Stimulated activated CD8-positive, alpha-beta memory T cell treated with anti-CD3 and anti-CD28 coated beads, Interleukin-12 subunit alpha, Interleukin-12 subunit beta, amount 100 ng/mL, for 24 hours (primary cell): ENCODE data around the gene CLDN5.

Source experiments
- DNase-seq: peaks from one replicate; pipeline ENCODE4 v3.0.0-alpha.2; 2020; ENCODE audit errors: extremely low read depth

Gene CLDN5

DNA sequence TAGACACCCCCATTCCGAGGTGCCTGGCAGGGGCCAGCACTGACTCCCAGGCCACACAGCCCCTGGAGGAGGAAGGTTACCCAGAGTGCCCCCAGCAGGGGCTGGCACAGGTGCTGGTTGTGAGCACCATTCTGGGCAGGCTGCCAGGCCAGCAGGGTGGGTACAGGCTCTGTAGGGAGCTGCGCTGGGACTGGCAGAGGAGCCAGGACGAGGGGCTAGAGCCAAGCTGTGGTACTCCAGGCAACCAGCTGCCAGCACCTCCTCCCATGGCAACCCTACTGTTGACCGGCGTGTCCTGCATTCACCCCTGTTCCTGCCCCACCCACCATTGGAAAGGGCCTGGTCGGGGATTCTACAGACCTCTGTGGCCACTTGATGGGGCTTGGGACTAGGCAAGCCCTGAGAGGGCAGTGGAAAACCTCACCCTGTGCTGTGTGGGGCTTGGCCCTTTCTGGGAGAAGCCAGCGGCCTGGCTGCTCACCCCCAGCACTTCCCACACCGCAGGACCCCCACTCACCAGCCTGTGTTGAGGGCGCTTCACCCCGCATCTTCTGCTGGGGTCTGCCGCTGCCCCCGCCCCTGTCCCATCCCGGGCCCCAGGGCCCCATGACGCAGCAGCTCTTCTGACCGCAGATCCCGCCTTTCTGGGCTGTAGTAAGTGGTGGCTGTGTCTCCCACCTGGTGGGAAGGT lies 1.9 kb downstream of the CLDN5 start:
- DNase-seq, result no peak

- no peak for DNase-seq
These were observed 3.5 kb downstream of the CLDN5 start for GRCh38 chr22:19520566-19521305.

- no peak for DNase-seq
These were observed 4.2 kb downstream of the CLDN5 start for GRCh38 chr22:19520007-19520406.

DNA sequence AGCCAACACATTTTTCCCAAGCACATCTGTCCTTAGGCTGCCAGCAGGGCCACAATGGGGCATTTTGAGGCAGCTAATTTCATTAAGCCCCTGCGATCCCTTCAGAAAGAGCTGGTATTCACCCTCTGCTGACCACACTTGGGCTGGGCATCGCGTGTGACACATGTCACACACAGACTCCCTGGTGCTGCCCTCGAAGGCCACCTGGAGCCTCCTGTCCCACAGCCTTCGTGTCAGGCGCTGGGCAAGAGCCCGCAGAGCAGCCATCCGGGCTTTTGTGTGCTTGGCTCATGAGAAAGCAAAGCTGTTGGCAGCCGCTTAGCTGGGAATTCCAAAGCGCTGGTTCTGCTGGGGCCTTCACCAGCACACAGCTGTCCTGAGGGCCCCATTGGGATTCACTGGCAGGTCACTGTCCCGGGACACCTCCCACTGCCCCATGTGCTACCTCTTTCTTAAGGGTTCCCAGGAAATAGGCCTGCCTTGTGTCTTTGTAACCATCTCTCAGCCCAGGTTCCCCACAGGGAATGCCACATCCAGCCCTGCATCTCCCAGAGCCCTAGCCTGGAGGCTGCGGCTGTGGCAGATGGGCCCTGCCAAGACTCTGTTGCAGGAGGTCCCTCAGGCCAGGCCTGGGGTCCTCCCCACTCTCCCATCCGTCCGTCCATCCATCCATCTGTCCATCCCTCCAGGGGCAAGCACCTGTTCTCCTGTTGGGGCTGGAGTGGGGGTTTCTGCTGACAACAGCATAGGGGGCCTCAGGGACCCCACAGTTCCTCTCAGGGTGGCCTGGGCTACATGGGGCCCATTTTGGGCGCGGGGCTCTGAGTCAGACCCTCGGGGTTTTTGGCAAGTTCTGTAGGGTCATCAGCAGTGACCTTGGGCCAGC lies 4.9 kb downstream of the CLDN5 start:
- DNase-seq, result no peak

GRCh38 chr22:19518635-19519034 lies 5.6 kb downstream of the CLDN5 start:
- no peak for DNase-seq

DNA sequence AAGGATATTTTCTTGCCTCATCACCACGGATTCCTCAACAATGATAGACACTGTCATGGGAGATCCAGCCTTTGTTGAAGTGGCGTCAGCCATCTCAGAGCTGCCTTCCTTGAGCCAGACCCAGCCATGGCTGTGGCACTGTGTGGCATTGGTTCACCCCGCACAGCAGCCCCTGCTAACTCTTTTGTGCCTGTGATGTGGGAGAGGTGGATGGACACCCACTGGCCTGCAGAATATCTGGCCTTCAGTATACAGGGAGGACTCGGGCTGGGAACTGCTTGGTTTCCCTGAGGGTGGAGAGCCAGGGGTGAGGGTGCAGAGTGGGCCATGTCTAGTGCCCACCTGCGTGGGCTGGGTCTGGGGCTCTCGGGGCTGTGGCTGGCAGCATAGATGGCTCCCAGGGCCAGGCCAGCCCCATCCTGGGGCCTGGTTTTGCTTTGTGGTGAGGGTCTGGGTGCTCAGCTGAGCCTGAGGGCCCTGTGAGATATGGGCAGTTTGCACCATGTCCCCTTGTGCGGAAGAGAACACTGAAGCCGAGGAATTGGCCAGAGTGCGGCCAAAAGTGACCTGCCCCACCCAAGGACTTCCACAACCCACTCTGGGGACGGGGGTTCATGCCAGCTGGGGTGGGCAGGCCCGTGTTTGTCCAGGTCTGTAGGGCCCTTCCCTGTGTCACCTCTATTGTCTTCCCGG lies 6.1 kb downstream of the CLDN5 start:
- no peak for DNase-seq

DNA sequence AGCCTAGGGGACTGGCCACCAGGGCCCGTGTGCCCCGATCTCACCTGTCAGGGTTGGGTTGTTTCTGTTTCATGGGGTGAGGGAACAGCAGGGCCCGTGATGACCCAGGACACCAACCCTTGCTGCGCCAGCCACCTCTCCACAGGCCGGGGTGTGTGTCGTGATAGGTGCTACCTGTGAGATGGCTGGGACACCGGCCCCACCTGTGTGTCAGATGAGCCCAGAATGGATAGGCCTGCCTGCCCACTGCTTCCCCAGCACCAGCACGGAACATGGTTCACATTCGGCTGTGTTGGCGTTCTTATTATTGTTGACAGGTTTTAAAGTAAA lies 7.1 kb downstream of the CLDN5 start:
- no peak for DNase-seq

DNA sequence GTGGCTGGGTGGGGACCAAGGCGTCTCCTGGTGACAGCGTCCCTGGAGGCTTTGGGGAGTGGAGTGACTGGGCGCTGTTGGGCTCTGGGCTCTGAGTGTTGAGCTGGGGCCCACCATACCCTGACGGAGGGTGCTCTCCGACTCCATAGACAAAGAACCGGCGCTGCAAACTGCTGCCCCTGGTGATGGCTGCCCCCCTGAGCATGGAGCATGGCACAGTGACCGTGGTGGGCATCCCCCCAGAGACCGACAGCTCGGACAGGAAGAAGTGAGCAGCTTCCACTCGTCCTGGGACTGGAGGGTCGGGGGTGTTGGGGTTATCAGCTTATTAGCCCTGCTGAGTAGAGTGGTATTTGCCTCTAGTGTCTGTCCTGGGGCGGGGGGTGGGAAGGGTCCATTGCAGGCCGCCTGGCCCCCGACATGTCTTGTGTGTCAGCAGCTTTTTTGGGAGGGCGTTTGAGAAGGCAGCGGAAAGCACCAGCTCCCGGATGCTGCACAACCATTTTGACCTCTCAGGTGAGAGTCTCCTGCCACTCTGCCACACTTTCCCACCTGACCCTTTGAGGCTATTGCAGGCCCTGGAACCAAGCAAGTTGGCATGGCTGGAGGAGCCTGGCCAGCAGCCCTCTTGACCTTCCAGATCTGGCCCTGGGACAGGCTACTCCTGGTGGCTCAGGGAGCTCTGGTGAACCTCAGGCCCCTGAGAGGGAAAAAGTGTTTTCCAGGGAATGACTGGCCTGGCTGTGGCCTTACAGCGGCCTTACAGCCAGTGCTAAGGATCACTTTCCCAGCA lies 7.6 kb downstream of the CLDN5 start:
- DNase-seq, result no peak

DNA sequence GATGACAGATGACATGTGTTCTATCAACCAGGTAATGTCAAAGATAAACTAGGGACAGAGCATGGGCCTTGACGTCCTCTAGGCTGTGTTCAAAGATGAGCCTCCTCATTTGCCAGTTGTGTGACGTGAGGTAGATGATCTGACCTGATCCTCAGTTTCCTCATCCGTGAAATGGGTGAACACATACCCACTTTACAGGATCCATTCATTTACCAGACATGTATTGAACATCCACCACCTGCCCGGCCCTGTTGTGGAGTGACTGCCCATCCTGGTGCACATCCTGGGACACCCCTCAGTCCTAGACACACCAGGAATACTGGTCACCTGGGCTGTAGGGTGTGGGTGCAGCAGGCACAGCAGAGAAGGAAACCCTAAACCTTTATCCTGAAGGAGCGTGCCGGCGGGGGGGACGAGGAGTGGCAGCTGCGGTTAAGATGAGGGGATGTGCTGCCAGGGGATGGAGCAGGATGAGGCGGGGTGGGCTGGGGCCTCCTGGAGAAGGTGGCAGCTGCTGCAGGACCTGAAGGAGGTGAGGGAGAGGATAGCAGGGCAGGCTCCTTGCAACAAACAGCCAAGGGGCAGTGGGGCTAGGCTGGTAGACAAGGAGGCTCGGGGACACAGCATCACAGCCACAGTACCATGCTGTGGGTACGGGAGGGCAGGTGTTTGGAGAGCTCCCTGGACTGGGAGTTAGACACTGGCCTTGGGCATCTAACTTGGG lies 8.4 kb downstream of the CLDN5 start:
- DNase-seq, result no peak

DNA sequence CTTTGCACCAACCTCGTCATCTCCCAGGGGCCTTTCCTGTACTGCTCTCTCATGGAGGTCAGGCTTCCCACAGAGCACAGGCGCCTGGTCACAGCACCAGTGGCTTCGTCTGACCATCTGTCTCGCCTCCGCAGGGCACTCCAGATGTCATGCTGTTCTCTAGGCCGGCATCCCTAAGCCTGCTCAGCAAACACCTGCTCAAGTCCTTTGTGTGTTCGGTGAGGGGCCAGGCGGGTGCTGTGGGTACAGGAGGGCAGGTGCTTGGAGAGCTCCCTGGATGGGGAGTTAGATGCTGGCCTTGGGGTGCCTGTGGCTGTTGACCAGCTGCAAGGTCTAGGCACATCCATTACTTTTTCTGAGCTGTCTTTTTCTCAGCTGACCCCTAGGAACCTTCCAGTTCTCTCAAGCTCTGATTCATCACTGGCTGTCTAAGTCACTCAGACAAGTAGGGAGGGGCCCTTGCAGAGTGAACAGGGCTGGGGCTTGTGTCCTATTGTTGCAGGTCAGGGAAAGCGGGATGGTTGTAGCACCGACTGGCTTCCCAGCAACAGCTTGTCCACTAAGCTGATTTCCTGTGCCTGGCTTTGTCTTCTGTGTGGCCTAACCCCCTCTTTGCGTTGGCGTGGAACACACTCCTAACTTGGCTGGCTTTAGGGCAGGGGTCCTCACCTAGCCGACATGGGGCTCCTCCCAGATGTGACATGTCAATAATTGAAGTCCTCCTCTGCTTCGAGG lies 9.2 kb downstream of the CLDN5 start:
- DNase-seq, result no peak

DNA sequence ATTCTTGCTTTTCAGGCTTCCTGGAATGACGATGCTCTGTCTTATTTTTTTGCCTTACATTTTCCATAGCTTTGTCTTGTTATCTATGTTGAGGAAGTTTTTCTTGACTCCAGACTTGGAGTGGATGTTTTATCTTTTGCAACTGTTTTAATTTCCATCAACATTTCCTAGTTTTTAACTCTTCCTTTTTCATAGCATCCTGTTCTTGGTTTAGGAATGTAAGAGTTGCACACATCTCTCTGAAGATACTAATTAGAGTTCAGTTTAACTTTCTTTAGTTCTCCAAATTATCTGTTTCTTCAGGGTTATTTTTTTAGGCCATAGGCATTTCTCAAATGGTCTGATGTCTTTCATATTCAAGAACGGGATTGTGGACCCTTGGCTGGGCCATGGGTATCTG lies 10.4 kb downstream of the CLDN5 start:
- DNase-seq, result no peak

DNA sequence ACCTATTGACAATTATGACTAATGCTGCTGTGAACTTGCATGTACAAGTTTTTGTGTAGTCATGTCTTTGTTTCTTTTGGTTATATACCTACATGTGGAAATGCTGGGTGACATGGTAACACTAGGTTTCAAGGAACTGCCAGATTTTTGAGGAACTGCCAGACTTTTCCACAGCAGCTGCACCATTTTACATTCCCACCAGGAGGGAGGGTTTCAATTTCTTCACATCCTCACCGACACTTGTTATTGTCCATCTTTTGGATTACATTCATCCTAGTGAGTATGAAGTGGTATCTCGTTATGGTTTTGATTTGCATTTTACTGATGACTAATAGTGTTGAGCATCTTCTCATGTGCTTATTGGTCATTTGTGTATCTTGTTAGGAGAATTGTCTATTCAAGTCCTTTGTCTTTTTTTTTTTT lies 13.3 kb downstream of the CLDN5 start:
- DNase-seq, result no peak

DNA sequence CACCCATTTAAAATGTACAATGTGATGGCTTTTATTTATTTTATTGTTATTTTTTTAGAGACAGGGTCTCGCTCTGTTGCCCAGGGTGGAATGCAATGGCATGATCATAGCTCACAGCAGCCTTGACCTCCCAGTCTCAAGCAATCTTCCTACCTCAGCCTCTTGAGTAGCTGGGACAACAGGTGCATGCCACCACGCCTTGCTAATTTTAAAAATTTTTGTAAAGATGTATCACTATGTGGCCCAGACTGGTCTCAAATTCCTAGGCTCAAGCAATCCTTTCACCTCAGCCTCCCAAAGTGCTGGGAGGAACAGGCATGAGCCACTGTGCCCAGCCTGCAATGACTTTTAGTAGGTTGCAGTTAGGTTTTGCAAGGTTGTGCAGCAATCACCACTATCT lies 14.3 kb downstream of the CLDN5 start:
- no peak for DNase-seq

DNA sequence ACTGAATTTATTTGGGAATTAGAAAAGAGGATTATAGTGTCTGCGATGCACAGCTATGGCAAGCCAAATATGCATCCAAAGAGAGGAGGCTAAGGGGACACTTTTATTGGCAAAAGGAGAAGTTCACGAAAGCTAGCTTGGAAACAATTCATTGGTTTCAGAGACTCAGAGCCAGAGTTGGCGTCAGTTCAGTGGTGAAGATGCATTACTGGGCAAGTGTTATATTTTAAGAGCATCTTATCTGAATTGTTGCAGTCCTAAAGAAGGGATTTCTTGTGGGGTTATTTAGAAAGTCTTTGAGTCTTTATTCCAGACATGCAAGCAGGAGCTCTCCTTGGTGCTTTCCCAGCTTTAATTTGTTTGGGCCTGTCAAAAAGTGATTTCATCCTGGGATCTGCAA lies 15.0 kb downstream of the CLDN5 start:
- no peak for DNase-seq

DNA sequence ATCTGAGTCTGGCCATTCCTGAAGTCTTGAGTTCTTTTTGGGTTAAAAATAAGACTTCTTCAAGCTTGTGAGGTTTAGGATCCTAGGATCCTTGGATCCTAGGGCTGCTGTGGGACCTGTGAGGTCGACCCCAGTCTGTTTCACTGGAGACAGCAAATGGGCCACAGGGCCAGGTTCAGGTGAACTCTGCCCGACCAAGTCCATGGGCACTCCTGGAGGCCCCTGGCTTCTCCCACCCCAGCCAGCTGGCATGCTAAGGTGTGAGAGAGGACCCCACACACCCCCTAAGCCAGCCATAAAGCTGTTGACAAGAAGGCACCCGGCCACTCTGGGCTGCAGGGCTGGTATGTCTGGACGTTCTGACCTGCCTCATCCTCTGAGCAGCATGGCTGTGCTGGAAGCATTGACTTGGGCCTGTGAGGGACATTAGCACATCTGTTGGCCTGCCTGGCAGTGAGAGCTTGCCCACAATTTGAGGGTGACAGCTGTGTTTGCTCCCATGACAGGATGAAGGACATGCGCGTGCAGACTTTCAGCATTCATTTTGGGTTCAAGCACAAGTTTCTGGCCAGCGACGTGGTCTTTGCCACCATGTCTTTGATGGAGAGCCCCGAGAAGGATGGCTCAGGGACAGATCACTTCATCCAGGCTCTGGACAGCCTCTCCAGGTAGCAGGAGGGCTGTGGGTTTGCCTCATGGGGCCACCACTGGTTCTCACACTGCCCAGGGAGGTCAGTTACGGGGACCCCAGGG lies 16.0 kb downstream of the CLDN5 start:
- no peak for DNase-seq

GRCh38 chr22:19507534-19507861 lies 16.7 kb downstream of the CLDN5 start:
- DNase-seq, result no peak

DNA sequence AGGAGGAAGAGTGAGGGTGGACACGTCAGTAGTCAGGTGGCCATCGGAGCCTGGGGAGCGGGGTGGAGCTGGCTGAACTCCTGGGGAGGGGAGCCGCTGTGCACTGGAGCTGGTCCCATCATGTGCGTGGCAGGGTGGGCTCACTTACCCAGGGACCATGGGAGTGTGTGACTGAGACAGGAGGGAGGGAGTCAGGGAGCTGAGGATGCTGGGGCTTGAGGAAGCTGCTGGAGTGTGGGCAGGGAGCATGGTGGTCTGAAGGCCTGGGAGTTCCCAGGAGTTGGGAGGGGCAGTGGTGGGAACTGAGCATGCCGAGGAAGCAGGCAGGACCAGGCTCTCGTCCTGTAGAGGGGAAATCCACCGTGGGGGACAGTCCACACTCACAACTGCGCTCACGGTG lies 18.0 kb downstream of the CLDN5 start:
- no peak for DNase-seq

- DNase-seq, result no peak
These were observed 18.5 kb downstream of the CLDN5 start for GRCh38 chr22:19505735-19506126.
